AG04450 (cell line): ENCODE results near the gene TMEM145. TPM values are rescaled to one million over a fixed set of nuclear protein-coding genes. Genes with fewer than 3 reads are reported as not detected.

Source experiments
- CTCF ChIA-PET: fragments of 300-600, 350-600 bp; formaldehyde crosslinking; extraction: SDS; loops from one replicate; lab custom pipeline; 2022; ENCODE audit warnings: antibody characterized with exemption, inconsistent platforms; lab: Charles Lee
- POLR2A ChIA-PET: fragments of 350-600 bp; formaldehyde crosslinking; extraction: SDS; loops from one replicate; lab custom pipeline; 2021; ENCODE audit warnings: antibody characterized with exemption, inconsistent platforms; lab: Yijun Ruan, JAX
- DNase-seq: peaks from one replicate; pipeline ENCODE4 v3.0.0-alpha.2; 2011; ENCODE audit warnings: low read depth, low spot score
- H3K27ac ChIP-seq: one replicate; pipeline ENCODE4 v1.5.1; 2012; ENCODE audit warnings: low read depth, low read length, control low read depth
- H3K27me3 ChIP-seq: one replicate; pipeline ENCODE4 v1.6.0; 2012; ENCODE audit warnings: low read length; ENCODE audit not compliant: control insufficient read depth, insufficient read depth
- H3K4me3 ChIP-seq: 2 replicates; pipeline ENCODE4 v1.5.1; 2011; ENCODE audit warnings: mild to moderate bottlenecking, low read depth, low read length, control low read depth
- H3K9me3 ChIP-seq: 2 replicates; pipeline ENCODE4 v1.5.1; 2012; ENCODE audit warnings: low read length; ENCODE audit not compliant: control insufficient read depth, insufficient read depth
- polyA plus RNA-seq: library from polyadenylated mRNA; depleted of rRNA; stranded (reverse); fragments of >200 nt; gene quantifications from 2 replicates; pipeline ENCODE4 v1.2.3, GENCODE V29; 2011
- TF ChIP-seq, protein P1 (sequence below): IDR thresholded peaks from 2 replicates; pipeline ENCODE4 v1.5.1; 2011; ENCODE audit warnings: low read depth, low read length, control low read depth, inconsistent platforms

Gene TMEM145
- polyA plus RNA-seq, 1 experiment = not detected

DNA sequence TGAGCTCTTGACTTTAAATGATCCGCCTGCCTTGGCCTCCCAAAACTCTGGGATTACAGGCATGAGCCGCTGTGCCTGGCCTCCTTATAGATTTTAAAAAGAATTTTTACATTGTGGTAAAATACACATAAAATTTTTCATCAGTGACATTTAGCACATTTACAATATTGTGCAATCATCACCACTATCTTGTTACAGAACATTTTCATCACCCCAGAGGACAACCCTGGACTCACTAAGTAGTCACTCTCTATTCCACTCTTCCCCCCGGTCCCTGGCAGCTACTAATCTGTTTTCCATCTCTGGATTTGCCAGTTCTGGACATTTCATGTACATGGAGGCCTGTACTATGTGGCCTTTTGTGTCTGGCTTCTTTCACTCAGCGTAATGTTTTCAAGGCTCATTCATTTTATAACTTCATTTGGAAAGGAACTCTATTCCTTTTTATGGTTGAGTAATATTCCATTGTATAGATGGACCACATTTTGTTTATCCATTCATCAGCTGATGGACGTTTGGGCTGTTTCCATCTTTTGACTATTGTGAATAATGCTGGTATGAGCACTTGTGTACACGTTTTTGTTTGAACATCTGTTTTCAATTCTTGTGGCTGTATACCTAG is 32.2 kb downstream of the TMEM145 start:
- TF ChIP-seq, protein P1, sequence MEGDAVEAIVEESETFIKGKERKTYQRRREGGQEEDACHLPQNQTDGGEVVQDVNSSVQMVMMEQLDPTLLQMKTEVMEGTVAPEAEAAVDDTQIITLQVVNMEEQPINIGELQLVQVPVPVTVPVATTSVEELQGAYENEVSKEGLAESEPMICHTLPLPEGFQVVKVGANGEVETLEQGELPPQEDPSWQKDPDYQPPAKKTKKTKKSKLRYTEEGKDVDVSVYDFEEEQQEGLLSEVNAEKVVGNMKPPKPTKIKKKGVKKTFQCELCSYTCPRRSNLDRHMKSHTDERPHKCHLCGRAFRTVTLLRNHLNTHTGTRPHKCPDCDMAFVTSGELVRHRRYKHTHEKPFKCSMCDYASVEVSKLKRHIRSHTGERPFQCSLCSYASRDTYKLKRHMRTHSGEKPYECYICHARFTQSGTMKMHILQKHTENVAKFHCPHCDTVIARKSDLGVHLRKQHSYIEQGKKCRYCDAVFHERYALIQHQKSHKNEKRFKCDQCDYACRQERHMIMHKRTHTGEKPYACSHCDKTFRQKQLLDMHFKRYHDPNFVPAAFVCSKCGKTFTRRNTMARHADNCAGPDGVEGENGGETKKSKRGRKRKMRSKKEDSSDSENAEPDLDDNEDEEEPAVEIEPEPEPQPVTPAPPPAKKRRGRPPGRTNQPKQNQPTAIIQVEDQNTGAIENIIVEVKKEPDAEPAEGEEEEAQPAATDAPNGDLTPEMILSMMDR = no peak
- DNase-seq = no peak
- POLR2A ChIA-PET = no interaction called here
- H3K27me3 ChIP-seq = no peaks in the 10 kb centered on the region
- CTCF ChIA-PET = no interaction called here
- H3K9me3 ChIP-seq = no peaks in the 10 kb centered on the region
- H3K4me3 ChIP-seq = no peak overlapping the region
- no peak overlapping the region for H3K27ac ChIP-seq

DNA sequence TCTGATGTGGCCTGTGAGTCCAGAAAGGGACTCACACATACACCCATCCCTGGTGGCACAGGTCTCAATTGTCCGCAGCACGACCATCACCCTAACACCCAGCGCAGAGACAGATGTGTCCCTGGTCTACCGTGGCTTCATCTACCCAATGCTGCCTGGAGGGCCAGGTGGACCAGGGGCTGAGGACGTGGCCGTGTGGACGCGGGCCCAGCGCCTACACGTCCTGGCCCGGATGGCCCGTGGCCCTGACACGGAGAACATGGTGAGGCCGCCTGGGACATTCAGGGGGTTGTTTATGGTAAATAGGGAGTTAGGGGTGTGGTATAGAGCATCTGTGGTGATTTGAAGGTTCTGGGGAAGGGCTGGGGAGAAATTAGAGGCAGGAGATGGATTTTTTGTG is 35.1 kb downstream of the TMEM145 start:
- DNase-seq = no peak
- ChIA-PET CTCF (no interaction called here), POLR2A (no interaction called here)
- no peak overlapping the region for H3K27ac ChIP-seq
- H3K27me3 ChIP-seq = no peaks in the 10 kb centered on the region
- no peaks in the 10 kb centered on the region for H3K9me3 ChIP-seq
- no peak overlapping the region for H3K4me3 ChIP-seq
- TF ChIP-seq, protein P1 = no peak

DNA sequence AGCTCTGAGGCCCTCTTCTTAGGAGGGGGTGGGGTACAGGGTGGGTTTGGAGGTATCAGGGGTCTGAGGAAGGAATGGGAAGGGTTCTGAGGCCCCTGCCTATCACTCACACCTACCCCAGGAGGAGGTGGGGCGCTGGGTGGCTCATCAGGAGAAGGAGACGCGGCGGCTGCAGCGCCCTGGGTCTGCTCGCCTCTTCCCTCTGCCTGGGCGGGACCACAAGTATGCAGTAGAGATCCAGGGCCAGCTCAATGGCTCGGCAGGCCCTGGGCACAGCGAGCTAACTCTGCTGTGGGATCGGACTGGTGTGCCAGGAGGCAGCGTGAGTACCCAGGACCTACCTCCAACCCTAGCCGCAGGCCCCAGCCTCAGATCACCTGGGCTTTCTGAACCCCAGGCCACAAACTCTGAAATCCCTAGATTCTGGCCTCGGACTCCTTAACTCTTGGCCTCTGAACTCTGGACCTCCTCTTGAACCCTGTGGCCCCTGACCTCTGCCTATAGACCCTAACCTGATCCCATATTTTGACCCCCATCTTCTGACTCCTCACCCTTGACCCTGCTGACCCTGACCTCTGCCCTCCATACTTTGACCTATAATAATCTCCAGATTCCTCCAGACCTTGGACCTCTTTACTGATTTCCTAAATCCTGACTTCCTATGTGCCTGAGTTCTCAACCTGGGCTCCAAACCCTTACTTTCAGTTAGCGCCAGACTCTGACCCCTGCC is 36.4 kb downstream of the TMEM145 start:
- DNase-seq = no peak
- CTCF ChIA-PET = interaction anchor here (0.6 to 0.7 kb wide), 2 partner anchors 47 to 1143 kb away, joined by 3 read pairs; no protein-coding TSS in a partner anchor
- TF ChIP-seq, protein P1 = no peak
- Histone ChIP-seq H3K27me3 (no peaks in the 10 kb centered on the region), H3K4me3 (no peak overlapping the region), H3K27ac (no peak overlapping the region), H3K9me3 (no peaks in the 10 kb centered on the region)
- POLR2A ChIA-PET = no interaction called here

DNA sequence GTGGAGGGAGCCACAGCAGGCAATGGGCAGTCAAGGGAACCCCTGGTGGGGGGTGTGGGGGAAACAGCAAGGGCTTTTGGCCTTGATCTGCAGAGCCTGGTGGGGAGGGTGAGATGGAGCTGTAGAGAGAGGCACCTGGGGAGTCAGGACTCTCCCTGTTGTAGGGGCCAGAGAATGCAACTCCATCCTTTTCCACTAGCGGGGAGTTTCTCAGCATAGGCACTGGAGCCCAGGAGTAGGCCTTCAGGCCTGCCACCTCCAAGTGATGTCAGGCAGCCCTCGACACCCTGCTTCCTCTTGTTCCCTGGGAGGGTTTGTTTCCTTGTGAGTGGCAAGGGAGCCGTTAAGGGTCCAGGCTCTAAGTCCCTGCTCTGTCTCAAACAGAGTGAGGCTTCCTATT is 37.3 kb downstream of the TMEM145 start:
- no peak for DNase-seq
- H3K9me3 ChIP-seq = no peaks in the 10 kb centered on the region
- no peak overlapping the region for H3K4me3 ChIP-seq
- ChIA-PET POLR2A (no interaction called here), CTCF (no interaction called here)
- no peaks in the 10 kb centered on the region for H3K27me3 ChIP-seq
- H3K27ac ChIP-seq = no peak overlapping the region
- TF ChIP-seq, protein P1 = no peak

DNA sequence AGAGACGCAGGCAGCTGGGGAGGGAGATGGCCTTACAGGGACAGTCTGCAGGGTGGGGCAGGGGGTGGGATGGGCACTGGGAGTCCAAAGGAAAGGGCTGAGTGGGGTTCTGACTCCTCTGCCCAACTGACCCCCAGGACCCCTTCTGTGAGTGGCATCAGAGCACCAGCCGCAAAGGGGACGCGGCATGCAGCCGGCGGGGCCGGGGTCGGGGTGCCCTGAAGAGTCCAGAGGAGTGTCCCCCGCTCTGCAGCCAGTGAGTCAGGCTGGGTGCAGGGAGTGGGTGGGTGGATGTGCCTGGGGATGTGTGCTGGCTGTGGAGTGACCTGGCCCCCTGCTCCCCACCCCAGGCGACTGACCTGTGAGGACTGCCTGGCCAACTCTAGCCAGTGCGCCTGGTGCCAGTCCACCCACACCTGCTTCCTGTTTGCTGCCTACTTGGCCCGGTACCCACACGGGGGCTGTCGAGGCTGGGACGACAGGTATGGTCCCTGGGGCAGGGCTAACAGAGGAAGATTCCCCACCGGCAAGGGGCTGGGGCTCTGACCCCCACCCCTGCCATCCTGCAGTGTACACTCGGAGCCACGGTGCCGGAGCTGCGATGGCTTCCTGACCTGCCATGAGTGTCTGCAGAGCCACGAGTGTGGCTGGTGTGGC is 38.1 kb downstream of the TMEM145 start:
- no peak for DNase-seq
- ChIA-PET POLR2A (no interaction called here), CTCF (no interaction called here)
- Histone ChIP-seq H3K27ac (no peak overlapping the region), H3K4me3 (no peak overlapping the region), H3K27me3 (no peaks in the 10 kb centered on the region), H3K9me3 (no peaks in the 10 kb centered on the region)
- TF ChIP-seq, protein P1 = no peak
